Activated T-cell treated with anti-CD3 and anti-CD28 coated beads, Interleukin-2, amount 50 U/mL, for 72 hours (primary cell): ENCODE results near the gene DLX3. TPM values are rescaled to one million over a fixed set of nuclear protein-coding genes. Genes with fewer than 3 reads are reported as not detected.

ENCODE experiments used
- ATAC-seq, 2 donors: fragments of 150-1000 bp; cut with Tn5 transposase; replicated peaks in 1 of 2; 2 replicates each; pipeline ENCODE4 v1.10.0; 2021; ENCODE audit warnings: moderate library complexity in 2 of 2, mild to moderate bottlenecking in 1 of 2
- DNase-seq, 2 donors: peaks; one replicate each; pipeline ENCODE4 v3.0.0; 2021 to 2022; ENCODE audit warnings: mixed read lengths in 1 of 2
- H3K27ac Mint-ChIP-seq: one replicate; pipeline ENCODE4 v1.8.0; 2022; ENCODE audit warnings: mild to moderate bottlenecking, moderate library complexity, mixed read lengths
- H3K27me3 Mint-ChIP-seq: one replicate; pipeline ENCODE4 v1.8.0; 2022; ENCODE audit warnings: low read depth, mixed read lengths
- H3K36me3 Mint-ChIP-seq, 2 donors: one replicate each; pipeline ENCODE4 v1.8.0; 2022; ENCODE audit warnings: mixed read lengths in 2 of 2, mild to moderate bottlenecking in 1 of 2; ENCODE audit not compliant: insufficient read depth in 2 of 2
- H3K4me1 Mint-ChIP-seq: one replicate; pipeline ENCODE4 v1.8.0; 2022; ENCODE audit warnings: low read depth, mixed read lengths
- H3K4me3 Mint-ChIP-seq, 2 donors: one replicate each; pipeline ENCODE4 v1.8.0; 2022; ENCODE audit warnings: mild to moderate bottlenecking in 2 of 2, mixed read lengths in 2 of 2, moderate library complexity in 2 of 2
- H3K9me3 Mint-ChIP-seq, 2 donors: one replicate each; pipeline ENCODE4 v1.8.0; 2022; ENCODE audit warnings: mixed read lengths in 2 of 2
- total RNA-seq, 2 donors: library from RNA; stranded (reverse); gene quantifications; one replicate each; pipeline ENCODE4 v1.2.3, GENCODE V29; 2022

The DLX3 gene
- total RNA-seq, 2 donors from 2014 or later: 0.12 TPM; not detected in 1

DNA sequence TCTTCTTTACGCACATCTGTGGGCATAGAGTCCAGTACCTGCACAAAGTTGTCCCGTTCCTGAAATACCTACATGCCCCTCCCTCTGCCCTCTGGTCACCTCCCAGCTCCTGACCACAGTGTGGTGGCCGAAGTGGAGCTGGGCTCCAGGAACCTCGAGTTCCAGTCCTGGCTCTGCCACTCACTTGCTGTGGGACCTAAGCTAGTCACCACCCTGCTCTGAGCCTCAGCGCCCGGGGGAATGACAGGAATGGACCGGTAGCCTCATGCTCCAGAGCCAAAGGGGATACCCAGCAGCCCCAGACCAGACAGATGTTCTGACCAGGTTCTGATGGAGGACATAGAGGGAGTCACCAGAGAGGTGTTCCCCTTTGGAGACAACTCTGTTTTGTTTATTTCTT is 34.2 kb upstream of the DLX3 start:
- no peak for DNase-seq

DNA sequence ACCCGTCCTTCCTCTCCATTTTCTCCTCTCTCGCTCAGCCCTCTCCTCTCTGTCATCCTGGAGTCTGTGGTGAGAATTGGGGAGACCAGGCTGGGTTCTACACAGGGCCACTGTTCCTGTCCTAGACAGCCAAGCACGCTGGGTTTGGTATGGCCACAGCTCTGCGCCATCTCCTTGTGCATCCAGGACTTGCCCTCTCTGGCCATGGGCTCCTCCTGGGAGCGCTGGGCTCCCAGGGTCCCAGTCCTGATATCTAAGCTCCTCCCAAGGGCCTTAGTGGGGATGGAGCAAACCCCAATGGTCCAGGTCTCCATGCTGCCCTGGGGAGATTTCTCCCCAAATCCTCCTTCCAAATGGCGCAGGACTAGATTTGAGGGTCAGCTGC is 33.7 kb upstream of the DLX3 start:
- Mint-ChIP-seq H3K9me3 (no peaks in the 10 kb centered on the region), H3K27me3 (peaks cover 21% of the 10 kb centered on the region), H3K36me3 (no peaks in the 10 kb centered on the region), H3K4me1 (peaks cover 24% of the 10 kb centered on the region), H3K4me3 (no peak overlapping the region), H3K27ac (no peak overlapping the region)
- no peak for ATAC-seq
- DNase-seq: no peak

More for the DNA sequence above, 34.2 kb upstream of the DLX3 start:
- Mint-ChIP-seq H3K9me3 (no peaks in the 10 kb centered on the region), H3K27me3 (peaks cover 21% of the 10 kb centered on the region), H3K27ac (no peak overlapping the region), H3K4me3 (no peak overlapping the region), H3K4me1 (peaks cover 24% of the 10 kb centered on the region), H3K36me3 (no peaks in the 10 kb centered on the region)
- no peak for ATAC-seq

DNA sequence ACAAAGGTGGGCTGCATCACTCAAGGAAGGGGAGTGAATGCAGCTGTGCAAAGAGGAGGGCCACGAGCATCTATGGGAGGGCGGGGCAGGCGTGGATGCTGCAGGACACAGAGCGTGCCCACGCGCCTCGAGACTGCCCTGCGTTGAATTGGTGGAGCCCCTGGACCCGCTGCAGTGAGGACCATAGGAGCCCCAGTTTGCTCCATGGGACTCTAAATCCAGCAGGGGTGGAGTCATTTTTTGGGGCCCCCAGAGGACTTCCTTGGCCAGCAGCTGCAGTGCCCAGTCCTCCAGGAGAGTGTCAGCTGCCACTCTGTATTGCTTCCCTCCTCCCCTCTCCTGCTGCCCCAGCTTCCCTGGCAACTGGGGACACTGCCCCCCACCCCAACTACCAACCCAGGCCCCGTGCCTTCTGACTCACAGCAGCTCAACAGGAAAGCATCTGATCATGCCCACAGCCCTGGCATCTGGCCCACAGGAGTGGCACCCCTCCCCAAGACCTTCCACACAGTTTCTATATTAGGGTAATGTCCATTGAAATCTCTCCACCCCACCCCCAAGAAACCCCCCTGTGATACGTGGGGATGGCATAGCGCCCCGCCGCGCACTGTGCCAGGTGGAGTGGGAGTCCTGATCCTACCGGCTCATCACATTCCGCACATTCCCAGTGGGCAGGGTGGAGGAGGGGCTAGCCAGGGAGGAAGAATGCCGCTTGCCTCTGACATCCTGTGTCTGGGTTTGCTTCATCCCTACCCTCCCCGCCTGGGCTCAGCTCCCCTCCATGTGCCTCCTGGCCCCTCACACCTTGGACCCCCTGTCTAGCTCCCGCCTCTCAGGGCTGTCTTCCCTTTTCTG is 33.1 kb upstream of the DLX3 start:
- DNase-seq: no peak
- peak overlapping the region; percentile 62 to 87 for H3K4me3 Mint-ChIP-seq
- ATAC-seq: no peak
- peaks cover 24% of the 10 kb centered on the region for H3K4me1 Mint-ChIP-seq
- H3K9me3 Mint-ChIP-seq: no peaks in the 10 kb centered on the region
- H3K36me3 Mint-ChIP-seq: no peaks in the 10 kb centered on the region
- H3K27me3 Mint-ChIP-seq: peaks cover 21% of the 10 kb centered on the region
- H3K27ac Mint-ChIP-seq: no peak overlapping the region

GRCh38 chr17:50027172-50027880 is 32.3 kb upstream of the DLX3 start:
- peak in 1 of 2 donors; percentile 31 for DNase-seq
- Mint-ChIP-seq H3K27me3 (peaks cover 21% of the 10 kb centered on the region), H3K27ac (no peak overlapping the region), H3K4me3 (peak overlapping the region; percentile 62 to 87), H3K9me3 (no peaks in the 10 kb centered on the region), H3K4me1 (peaks cover 24% of the 10 kb centered on the region), H3K36me3 (no peaks in the 10 kb centered on the region)
- peak; percentile 65 to 72 for ATAC-seq

GRCh38 chr17:50026837-50027171 is 31.8 kb upstream of the DLX3 start:
- Mint-ChIP-seq H3K4me1 (peaks cover 24% of the 10 kb centered on the region), H3K4me3 (peak overlapping the region in 1 of 2 donors; percentile 55), H3K27ac (no peak overlapping the region), H3K36me3 (no peaks in the 10 kb centered on the region), H3K27me3 (peaks cover 22% of the 10 kb centered on the region), H3K9me3 (no peaks in the 10 kb centered on the region)
- DNase-seq (peak; percentile 78 to 87), ATAC-seq (peak; percentile 77 to 80)

- Mint-ChIP-seq H3K27me3 (peaks cover 29% of the 10 kb centered on the region), H3K36me3 (no peaks in the 10 kb centered on the region), H3K4me1 (peaks cover 24% of the 10 kb centered on the region), H3K27ac (no peak overlapping the region), H3K4me3 (peak overlapping the region; percentile 41 to 55), H3K9me3 (no peaks in the 10 kb centered on the region)
- ATAC-seq: no peak
- DNase-seq: no peak
Measured at GRCh38 chr17:50026046-50026675, 31.1 kb upstream of the DLX3 start.

DNA sequence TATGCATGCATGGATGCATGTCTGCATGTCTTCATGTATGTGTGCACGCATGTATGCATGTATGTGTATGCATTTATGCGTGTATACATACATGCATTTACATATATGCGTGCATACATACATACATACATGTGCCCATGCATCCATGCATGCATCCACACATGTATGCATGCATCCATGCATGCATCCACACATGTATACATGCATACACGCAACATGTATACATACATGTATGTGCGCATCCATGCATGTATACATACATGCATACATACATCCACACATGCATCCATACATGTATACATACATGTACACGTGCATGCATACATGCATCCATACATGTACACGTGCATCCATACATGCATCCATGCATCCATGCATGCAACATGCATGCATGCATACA is 29.8 kb upstream of the DLX3 start:
- H3K9me3 Mint-ChIP-seq: no peaks in the 10 kb centered on the region
- ATAC-seq (no peak), DNase-seq (no peak)
- peaks cover 24% of the 10 kb centered on the region for H3K4me1 Mint-ChIP-seq
- no peaks in the 10 kb centered on the region for H3K36me3 Mint-ChIP-seq
- H3K27ac Mint-ChIP-seq: no peak overlapping the region
- no peak overlapping the region for H3K4me3 Mint-ChIP-seq
- peaks cover 31% of the 10 kb centered on the region for H3K27me3 Mint-ChIP-seq

GRCh38 chr17:50023520-50023919 is 28.5 kb upstream of the DLX3 start:
- Mint-ChIP-seq H3K4me1 (peaks cover 18% of the 10 kb centered on the region), H3K4me3 (no peak overlapping the region), H3K9me3 (no peaks in the 10 kb centered on the region), H3K27ac (no peak overlapping the region), H3K36me3 (no peaks in the 10 kb centered on the region), H3K27me3 (peaks cover 23% of the 10 kb centered on the region)
- DNase-seq: no peak
- ATAC-seq: no peak

DNA sequence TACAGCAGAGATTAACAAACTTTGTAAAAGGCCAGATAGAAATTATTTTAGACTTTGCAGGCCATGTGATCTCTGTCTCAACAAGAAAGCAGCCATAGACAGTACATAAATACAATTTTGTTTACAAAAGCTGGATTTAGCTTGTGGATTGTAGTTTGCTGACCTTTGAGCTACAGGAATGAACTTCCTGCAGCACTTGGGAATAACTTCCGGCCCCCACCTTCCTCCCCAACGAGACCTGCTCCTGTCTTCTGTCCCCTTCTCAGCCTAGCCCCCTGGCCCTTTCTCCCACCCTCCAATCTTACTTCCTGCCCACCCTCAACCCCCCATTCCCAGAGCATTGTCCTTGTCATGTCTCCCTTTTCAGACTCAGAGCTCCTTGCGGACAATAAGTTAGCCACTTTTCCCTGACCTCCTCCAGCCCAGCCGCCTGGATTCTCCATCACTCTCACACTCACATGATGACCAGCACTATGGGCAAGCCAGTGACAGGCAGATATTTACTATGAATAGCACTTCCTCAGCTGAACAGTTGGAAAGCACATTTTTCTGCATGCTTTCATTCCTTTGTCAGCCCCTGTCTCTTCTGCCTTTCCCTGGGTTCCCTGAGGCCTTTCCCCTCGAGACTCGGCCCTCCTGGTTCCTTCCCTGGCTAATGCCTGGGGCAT is 27.6 kb upstream of the DLX3 start:
- H3K27ac Mint-ChIP-seq: no peak overlapping the region
- no peaks in the 10 kb centered on the region for H3K9me3 Mint-ChIP-seq
- no peaks in the 10 kb centered on the region for H3K36me3 Mint-ChIP-seq
- H3K4me1 Mint-ChIP-seq: peaks cover 9% of the 10 kb centered on the region
- ATAC-seq: no peak
- no peak for DNase-seq
- H3K4me3 Mint-ChIP-seq: no peak overlapping the region
- peaks cover 14% of the 10 kb centered on the region for H3K27me3 Mint-ChIP-seq

DNA sequence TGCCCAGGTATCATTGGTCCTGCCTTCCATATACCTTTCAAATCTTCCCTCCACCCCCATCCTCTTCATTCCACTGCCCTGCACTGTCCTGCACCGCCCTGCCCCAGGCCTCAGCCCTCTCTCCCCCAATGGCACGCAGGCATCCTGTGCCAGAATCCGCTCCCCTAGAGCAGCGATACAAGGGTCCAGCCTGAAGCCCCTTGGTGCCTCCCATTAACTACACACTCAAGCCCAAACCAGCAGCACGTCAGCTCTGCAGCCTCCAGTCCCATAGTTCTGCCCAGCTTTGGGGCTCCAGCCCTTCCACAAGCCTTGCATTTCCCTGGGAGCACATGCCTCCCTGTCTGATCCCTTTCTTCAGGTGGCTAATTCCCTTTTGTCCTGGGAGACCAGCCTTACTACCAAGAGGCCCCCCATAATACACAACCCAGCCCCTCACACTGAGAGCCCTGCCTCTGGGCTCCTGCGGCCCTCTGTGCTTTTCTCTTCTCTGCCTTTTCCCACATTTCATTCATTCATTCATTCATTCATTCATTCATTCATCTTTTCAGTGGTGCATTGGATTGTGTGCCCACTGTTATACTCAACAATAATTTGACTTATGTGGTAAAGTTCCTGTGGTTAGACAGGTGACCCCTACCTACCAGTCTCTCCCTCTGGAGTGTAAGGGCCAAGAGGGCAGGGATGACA is 26.8 kb upstream of the DLX3 start:
- ATAC-seq (no peak), DNase-seq (no peak)
- Mint-ChIP-seq H3K9me3 (no peaks in the 10 kb centered on the region), H3K27me3 (peaks cover 10% of the 10 kb centered on the region), H3K27ac (no peak overlapping the region), H3K4me3 (no peak overlapping the region), H3K4me1 (peaks cover 2% of the 10 kb centered on the region), H3K36me3 (no peaks in the 10 kb centered on the region)

GRCh38 chr17:50020841-50021599 is 26.0 kb upstream of the DLX3 start:
- H3K27me3 Mint-ChIP-seq: peaks cover 10% of the 10 kb centered on the region
- H3K4me1 Mint-ChIP-seq: no peaks in the 10 kb centered on the region
- no peak overlapping the region for H3K4me3 Mint-ChIP-seq
- no peak overlapping the region for H3K27ac Mint-ChIP-seq
- DNase-seq: no peak
- no peaks in the 10 kb centered on the region for H3K36me3 Mint-ChIP-seq
- H3K9me3 Mint-ChIP-seq: no peaks in the 10 kb centered on the region
- no peak for ATAC-seq

DNA sequence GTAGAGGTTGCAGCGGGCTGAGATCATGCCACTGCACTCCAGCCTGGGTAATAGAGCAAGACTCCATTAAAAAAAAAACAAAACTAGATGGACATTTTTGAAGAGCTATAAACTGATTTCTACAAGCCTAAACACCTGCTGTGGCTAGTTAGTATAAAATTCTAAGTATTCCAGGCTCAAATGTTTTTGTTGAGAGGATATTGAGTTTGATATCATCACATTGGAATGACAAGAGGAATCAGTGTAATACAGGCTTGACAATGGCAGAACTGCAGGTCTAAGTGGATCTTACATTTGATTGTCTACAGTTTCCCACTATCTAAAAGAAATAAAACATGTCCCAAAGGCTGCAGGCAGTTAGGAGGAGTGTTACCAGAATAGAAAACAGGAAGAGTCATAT is 23.9 kb upstream of the DLX3 start:
- no peak overlapping the region for H3K4me3 Mint-ChIP-seq
- peaks cover 2 to 7% of the 10 kb centered on the region in 2 donors for H3K36me3 Mint-ChIP-seq
- ATAC-seq (no peak), DNase-seq (no peak)
- no peaks in the 10 kb centered on the region for H3K4me1 Mint-ChIP-seq
- peaks cover 6 to 9% of the 10 kb centered on the region in 2 donors for H3K9me3 Mint-ChIP-seq
- H3K27ac Mint-ChIP-seq: no peak overlapping the region
- H3K27me3 Mint-ChIP-seq: peaks cover 10% of the 10 kb centered on the region
